NCI-H1105 (cell line): ENCODE results near the gene TOR1AIP1.
A peak's percentile ranks its signal among the peaks of the same experiment; 100 is the strongest.
"Not testable (repeated sequence)": the region's sequence is repeated elsewhere in the genome, so short reads cannot be mapped to it uniquely, and the experiment has no call there.

Experiments
- DNase-seq: peaks from one replicate; lab custom pipeline; 2025; lab: John Stamatoyannopoulos, UW

TOR1AIP1 gene

GRCh38 chr1:179882253-179883039, at the start of gene TOR1AIP1:
TSS of gene TOR1AIP1 (plus strand) at chr1:179882285. CDS start at chr1:179882503, 218 bp downstream.
- DNase-seq, result peak; percentile 98

GRCh38 chr1:179836686-179837445, 45.2 kb upstream of the TOR1AIP1 start:
- not testable (repeated sequence) for DNase-seq

GRCh38 chr1:179840107-179840506, 42.0 kb upstream of the TOR1AIP1 start:
- DNase-seq, result no peak

- DNase-seq, result no peak
These were observed 33.9 kb upstream of the TOR1AIP1 start for GRCh38 chr1:179848233-179848632.

- no peak for DNase-seq
These were observed 29.0 kb upstream of the TOR1AIP1 start for GRCh38 chr1:179853102-179853501.

- not testable (repeated sequence) for DNase-seq
These were observed 26.3 kb upstream of the TOR1AIP1 start for GRCh38 chr1:179855831-179856230.

GRCh38 chr1:179856296-179856695, 25.8 kb upstream of the TOR1AIP1 start:
- no peak for DNase-seq

- no peak for DNase-seq
These were observed 25.1 kb upstream of the TOR1AIP1 start for GRCh38 chr1:179857009-179857408.

GRCh38 chr1:179860652-179861051, 21.4 kb upstream of the TOR1AIP1 start:
- no peak for DNase-seq

GRCh38 chr1:179865377-179865776, 16.7 kb upstream of the TOR1AIP1 start:
- no peak for DNase-seq

GRCh38 chr1:179866616-179867015, 15.5 kb upstream of the TOR1AIP1 start:
- no peak for DNase-seq

- peak; percentile 48 for DNase-seq
These were observed 14.4 kb upstream of the TOR1AIP1 start for GRCh38 chr1:179867493-179868330.

- DNase-seq, result no peak
These were observed 11.2 kb upstream of the TOR1AIP1 start for GRCh38 chr1:179870870-179871269.

- no peak for DNase-seq
These were observed 10.1 kb upstream of the TOR1AIP1 start for GRCh38 chr1:179871940-179872339.

GRCh38 chr1:179872558-179872957, 9.5 kb upstream of the TOR1AIP1 start:
- DNase-seq, result no peak

GRCh38 chr1:179873438-179873851, 8.6 kb upstream of the TOR1AIP1 start:
- DNase-seq, result no peak

- DNase-seq, result no peak
These were observed 6.3 kb upstream of the TOR1AIP1 start for GRCh38 chr1:179875596-179876299.

GRCh38 chr1:179876300-179876715, 5.8 kb upstream of the TOR1AIP1 start:
- DNase-seq, result no peak

- peak; percentile 85 for DNase-seq
These were observed 4.4 kb upstream of the TOR1AIP1 start, which contains the start of gene TOR1AIP2 for GRCh38 chr1:179877586-179878265. TSS of gene TOR1AIP2 (minus strand) at chr1:179877803. CDS start at chr1:179852665, 25,138 bp downstream.

- DNase-seq, result no peak
These were observed 2.3 kb upstream of the TOR1AIP1 start for GRCh38 chr1:179879797-179880196.
